Breast epithelium (tissue), 4 donors: Measurements from ENCODE around the gene ALOX15. TPM values are rescaled to one million over a fixed set of nuclear protein-coding genes. Genes with fewer than 3 reads are reported as not detected.

Experiments
- DNase-seq, 2 donors: peaks; one replicate each; pipeline ENCODE4 v3.0.0-alpha.2; 2019; ENCODE audit warnings: low spot score in 2 of 2
- H3K27ac ChIP-seq, 2 donors: fragments of 200-600 bp; sonication (generic) in 1 of 2; one replicate each; pipeline ENCODE4 v1.5.1; 2016 to 2019; ENCODE audit warnings: mild to moderate bottlenecking in 1 of 2
- H3K27me3 ChIP-seq, 2 donors: fragments of 200-600 bp; sonication (generic) in 1 of 2; one replicate each; pipeline versions ENCODE4 v1.5.1 to v1.6.0; 2017 to 2019; ENCODE audit warnings: control low read depth in 1 of 2, mild to moderate bottlenecking in 1 of 2
- H3K36me3 ChIP-seq: fragments of 200-600 bp; one replicate; pipeline ENCODE4 v1.5.1; 2019
- H3K4me1 ChIP-seq, 2 donors: fragments of 200-600 bp; sonication (generic); one replicate each; pipeline ENCODE4 v1.5.1; 2016 to 2019; ENCODE audit warnings: control low read depth in 1 of 2
- H3K4me3 ChIP-seq, 3 donors: fragments of 200-600 bp; sonication (generic); 1 replicate in 2 of 3; 2 replicates in 1 of 3; pipeline ENCODE4 v1.5.1; 2016 to 2019; ENCODE audit warnings: mild to moderate bottlenecking in 3 of 3, moderate library complexity in 2 of 3
- H3K9me3 ChIP-seq, 2 donors: fragments of 200-600 bp; sonication (generic) in 1 of 2; one replicate each; pipeline ENCODE4 v1.5.1; 2016 to 2019; ENCODE audit warnings: control low read depth in 1 of 2
- POLR2A ChIP-seq: fragments of 450-650 bp; IDR thresholded peaks from one replicate; pipeline ENCODE4 v1.6.1; 2016; ENCODE audit warnings: antibody characterized with exemption, mild to moderate bottlenecking, moderate library complexity
- POLR2AphosphoS5 ChIP-seq, 3 donors: sonication (generic); formaldehyde crosslinking; IDR thresholded peaks; one replicate each; pipeline ENCODE4 v1.6.1; 2017; ENCODE audit warnings: antibody characterized with exemption in 3 of 3
- intact Hi-C: fragments of 100-400 bp; cut with DNase I; formaldehyde crosslinking; loops from one replicate; pipeline ENCODE4 v1.15.1; 2023; ENCODE audit warnings: low total_unique reads
- total RNA-seq, 3 donors: library from RNA; depleted of rRNA; stranded (reverse); fragments of >200 nt; gene quantifications; one replicate each; pipeline ENCODE4 v1.1.0, GENCODE V29; 2016
- TF ChIP-seq, protein P1 (sequence below), 3 donors: fragments of 450-650 bp; IDR thresholded peaks; one replicate each; pipeline ENCODE4 v1.5.1; 2016 to 2017; ENCODE audit warnings: antibody characterized with exemption in 3 of 3, mild to moderate bottlenecking in 3 of 3, moderate library complexity in 3 of 3

The ALOX15 gene
- total RNA-seq, 3 donors from 2014 or later = 0.98 to 47.9 TPM; not detected in 1

- H3K9me3 ChIP-seq = no peaks in the 10 kb centered on the region
- intact Hi-C loops = loop anchor here (2.0 kb wide), 1 partner anchor 16 kb away; no protein-coding TSS in a partner anchor
- DNase-seq = no peak
- no peak overlapping the region for H3K4me3 ChIP-seq
- no peaks in the 10 kb centered on the region for H3K36me3 ChIP-seq
- H3K27ac ChIP-seq = no peak overlapping the region
- TF ChIP-seq POLR2A (no peak), POLR2AphosphoS5 (IDR thresholded peaks at IDR 0.05) (no peak)
- TF ChIP-seq, protein P1, sequence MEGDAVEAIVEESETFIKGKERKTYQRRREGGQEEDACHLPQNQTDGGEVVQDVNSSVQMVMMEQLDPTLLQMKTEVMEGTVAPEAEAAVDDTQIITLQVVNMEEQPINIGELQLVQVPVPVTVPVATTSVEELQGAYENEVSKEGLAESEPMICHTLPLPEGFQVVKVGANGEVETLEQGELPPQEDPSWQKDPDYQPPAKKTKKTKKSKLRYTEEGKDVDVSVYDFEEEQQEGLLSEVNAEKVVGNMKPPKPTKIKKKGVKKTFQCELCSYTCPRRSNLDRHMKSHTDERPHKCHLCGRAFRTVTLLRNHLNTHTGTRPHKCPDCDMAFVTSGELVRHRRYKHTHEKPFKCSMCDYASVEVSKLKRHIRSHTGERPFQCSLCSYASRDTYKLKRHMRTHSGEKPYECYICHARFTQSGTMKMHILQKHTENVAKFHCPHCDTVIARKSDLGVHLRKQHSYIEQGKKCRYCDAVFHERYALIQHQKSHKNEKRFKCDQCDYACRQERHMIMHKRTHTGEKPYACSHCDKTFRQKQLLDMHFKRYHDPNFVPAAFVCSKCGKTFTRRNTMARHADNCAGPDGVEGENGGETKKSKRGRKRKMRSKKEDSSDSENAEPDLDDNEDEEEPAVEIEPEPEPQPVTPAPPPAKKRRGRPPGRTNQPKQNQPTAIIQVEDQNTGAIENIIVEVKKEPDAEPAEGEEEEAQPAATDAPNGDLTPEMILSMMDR (IDR thresholded peaks at IDR 0.05) = no peak
- peaks cover 0 to 4% of the 10 kb centered on the region in 2 donors for H3K4me1 ChIP-seq
- H3K27me3 ChIP-seq = peaks cover 0 to 18% of the 10 kb centered on the region in 2 donors
Observed at GRCh38 chr17:4636474-4637100, 4.9 kb downstream of the ALOX15 start.

- intact Hi-C loops = loop anchor here (2.0 kb wide), 1 partner anchor 15 kb away; no protein-coding TSS in a partner anchor
- TF ChIP-seq POLR2AphosphoS5 (IDR thresholded peaks at IDR 0.05) (no peak), POLR2A (no peak)
- TF ChIP-seq, protein P1 (IDR thresholded peaks at IDR 0.05) = no peak
- Histone ChIP-seq H3K4me3 (no peak overlapping the region), H3K9me3 (no peaks in the 10 kb centered on the region), H3K4me1 (no peaks in the 10 kb centered on the region), H3K27ac (no peak overlapping the region), H3K36me3 (no peaks in the 10 kb centered on the region), H3K27me3 (peaks cover 0 to 13% of the 10 kb centered on the region in 2 donors)
- DNase-seq = no peak
Observed at GRCh38 chr17:4635823-4636375, 5.6 kb downstream of the ALOX15 start.

- H3K27me3 ChIP-seq = peaks cover 0 to 13% of the 10 kb centered on the region in 2 donors
- H3K4me1 ChIP-seq = no peaks in the 10 kb centered on the region
- H3K27ac ChIP-seq = no peak overlapping the region
- intact Hi-C loops = no loop called here
- TF ChIP-seq POLR2A (no peak), POLR2AphosphoS5 (IDR thresholded peaks at IDR 0.05) (no peak)
- TF ChIP-seq, protein P1 (IDR thresholded peaks at IDR 0.05) = no peak
- no peak for DNase-seq
- H3K36me3 ChIP-seq = no peaks in the 10 kb centered on the region
- H3K4me3 ChIP-seq = no peak overlapping the region
- no peaks in the 10 kb centered on the region for H3K9me3 ChIP-seq
Observed at GRCh38 chr17:4634976-4635375, 6.5 kb downstream of the ALOX15 start.

DNA sequence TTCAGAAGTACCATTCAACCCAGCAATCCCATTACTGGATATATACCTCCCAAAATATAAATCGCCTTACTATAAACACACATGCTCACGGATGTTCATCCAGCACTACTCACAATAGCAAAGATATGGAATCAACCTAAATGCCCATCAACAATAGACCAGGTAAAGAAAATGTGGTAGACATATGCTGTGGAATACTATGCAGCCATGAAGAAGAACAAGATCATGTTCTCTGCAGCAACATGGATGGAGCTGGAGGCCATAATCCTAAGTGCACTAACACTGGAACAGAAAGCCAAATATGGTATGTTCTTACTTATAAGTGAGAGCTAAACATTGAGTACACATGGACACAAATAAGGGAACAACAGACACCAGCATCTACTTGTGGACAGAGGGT lies 7.8 kb downstream of the ALOX15 start:
- no peaks in the 10 kb centered on the region for H3K36me3 ChIP-seq
- TF ChIP-seq, protein P1 (IDR thresholded peaks at IDR 0.05) = no peak
- H3K4me1 ChIP-seq = no peaks in the 10 kb centered on the region
- no peak overlapping the region for H3K4me3 ChIP-seq
- H3K27me3 ChIP-seq = peaks cover 0 to 8% of the 10 kb centered on the region in 2 donors
- intact Hi-C loops = no loop called here
- no peaks in the 10 kb centered on the region for H3K9me3 ChIP-seq
- DNase-seq = no peak
- H3K27ac ChIP-seq = no peak overlapping the region

- Histone ChIP-seq H3K27me3 (peaks cover 0 to 7% of the 10 kb centered on the region in 2 donors), H3K4me1 (no peaks in the 10 kb centered on the region), H3K27ac (no peak overlapping the region), H3K4me3 (no peak overlapping the region), H3K9me3 (no peaks in the 10 kb centered on the region), H3K36me3 (no peaks in the 10 kb centered on the region)
- intact Hi-C loops = no loop called here
- no peak for DNase-seq
- TF ChIP-seq, protein P1 (IDR thresholded peaks at IDR 0.05) = no peak
- TF ChIP-seq POLR2AphosphoS5 (IDR thresholded peaks at IDR 0.05) (no peak), POLR2A (no peak)
Observed at GRCh38 chr17:4632581-4632920, 8.9 kb downstream of the ALOX15 start.
